Activated T-cell treated with anti-CD3 and anti-CD28 coated beads, Interleukin-2, amount 50 U/mL, for 72 hours (primary cell): ENCODE results near the gene DGKB. TPM values are rescaled to one million over a fixed set of nuclear protein-coding genes. Genes with fewer than 3 reads are reported as not detected.

Experiments used
- ATAC-seq, 2 donors: fragments of 150-1000 bp; cut with Tn5 transposase; replicated peaks in 1 of 2; 2 replicates each; pipeline ENCODE4 v1.10.0; 2021; ENCODE audit warnings: moderate library complexity in 2 of 2, mild to moderate bottlenecking in 1 of 2
- DNase-seq, 2 donors: peaks; one replicate each; pipeline ENCODE4 v3.0.0; 2021 to 2022; ENCODE audit warnings: mixed read lengths in 1 of 2
- H3K27ac Mint-ChIP-seq: one replicate; pipeline ENCODE4 v1.8.0; 2022; ENCODE audit warnings: mild to moderate bottlenecking, moderate library complexity, mixed read lengths
- H3K27me3 Mint-ChIP-seq: one replicate; pipeline ENCODE4 v1.8.0; 2022; ENCODE audit warnings: low read depth, mixed read lengths
- H3K36me3 Mint-ChIP-seq, 2 donors: one replicate each; pipeline ENCODE4 v1.8.0; 2022; ENCODE audit warnings: mixed read lengths in 2 of 2, mild to moderate bottlenecking in 1 of 2; ENCODE audit not compliant: insufficient read depth in 2 of 2
- H3K4me1 Mint-ChIP-seq: one replicate; pipeline ENCODE4 v1.8.0; 2022; ENCODE audit warnings: low read depth, mixed read lengths
- H3K4me3 Mint-ChIP-seq, 2 donors: one replicate each; pipeline ENCODE4 v1.8.0; 2022; ENCODE audit warnings: mild to moderate bottlenecking in 2 of 2, mixed read lengths in 2 of 2, moderate library complexity in 2 of 2
- H3K9me3 Mint-ChIP-seq, 2 donors: one replicate each; pipeline ENCODE4 v1.8.0; 2022; ENCODE audit warnings: mixed read lengths in 2 of 2
- total RNA-seq, 2 donors: library from RNA; stranded (reverse); gene quantifications; one replicate each; pipeline ENCODE4 v1.2.3, GENCODE V29; 2022

Gene DGKB
- total RNA-seq, 2 donors from 2014 or later = not detected

DNA sequence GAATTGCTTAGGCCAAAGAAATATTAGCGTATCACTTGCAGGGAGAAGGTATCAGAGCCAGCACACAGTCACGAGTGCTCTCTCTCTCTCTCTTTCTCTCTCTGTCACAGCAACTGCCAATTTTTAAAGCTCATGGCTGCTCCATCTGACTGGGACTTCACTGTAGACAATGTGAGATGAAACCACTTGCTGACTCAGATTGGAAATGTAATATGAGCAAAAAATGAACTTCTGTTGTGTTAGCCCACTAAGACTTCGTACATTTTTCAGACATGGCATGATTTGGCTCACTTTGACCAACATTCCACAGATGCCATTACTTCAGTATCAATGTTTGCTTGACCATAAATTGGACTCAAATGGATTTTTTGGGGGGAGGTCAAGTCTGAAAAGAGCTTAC is 68.1 kb downstream of the DGKB start:
- H3K9me3 Mint-ChIP-seq = peaks cover 3 to 4% of the 10 kb centered on the region in 2 donors
- no peaks in the 10 kb centered on the region for H3K27me3 Mint-ChIP-seq
- no peaks in the 10 kb centered on the region for H3K36me3 Mint-ChIP-seq
- no peaks in the 10 kb centered on the region for H3K4me1 Mint-ChIP-seq
- peak overlapping the region in 1 of 2 donors; percentile 22 for H3K4me3 Mint-ChIP-seq
- peak overlapping the region; percentile 82 for H3K27ac Mint-ChIP-seq
- peak in 1 of 2 donors; percentile 81 for ATAC-seq
- DNase-seq = no peak

DNA sequence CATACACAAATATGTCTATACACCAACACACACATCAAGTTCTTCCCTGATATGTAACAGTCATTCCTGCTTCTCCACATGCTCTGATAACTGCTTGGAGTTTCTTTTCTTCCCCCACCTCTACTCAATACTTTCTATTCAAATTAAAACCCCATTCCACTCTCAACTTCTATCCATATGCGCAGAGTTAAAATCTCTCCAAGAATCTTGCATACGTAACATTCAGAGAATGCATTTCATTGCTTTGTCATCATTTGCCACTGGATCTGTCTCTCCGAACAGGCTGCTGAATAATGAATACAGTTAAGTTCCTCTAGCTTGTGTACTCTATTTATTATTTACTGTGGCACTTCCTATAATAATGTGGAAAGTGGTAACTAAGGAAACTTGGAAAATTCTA is 68.8 kb downstream of the DGKB start:
- H3K4me3 Mint-ChIP-seq = no peak overlapping the region
- no peak overlapping the region for H3K27ac Mint-ChIP-seq

DNA sequence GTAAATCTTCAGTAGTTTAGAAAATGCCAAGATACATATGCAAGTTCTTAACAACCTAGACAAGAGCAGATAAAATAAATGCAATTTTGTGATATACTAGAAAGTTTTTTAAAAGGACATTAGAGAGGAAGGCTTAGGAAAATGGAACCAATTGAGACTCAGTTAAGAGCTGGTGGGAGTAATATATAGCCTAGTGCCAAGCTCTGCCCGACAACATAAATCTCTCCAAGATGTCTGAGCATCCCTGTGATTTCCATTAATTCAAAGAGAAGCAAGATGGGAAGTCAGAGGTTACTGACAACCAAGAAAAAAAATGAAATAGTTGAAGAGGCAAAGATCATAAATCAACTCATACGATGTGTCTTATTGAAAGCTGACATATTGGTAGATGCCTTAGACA is 74.5 kb downstream of the DGKB start:
- Mint-ChIP-seq H3K4me3 (no peak overlapping the region), H3K9me3 (peaks cover 4 to 12% of the 10 kb centered on the region in 2 donors), H3K4me1 (no peaks in the 10 kb centered on the region), H3K27me3 (no peaks in the 10 kb centered on the region), H3K27ac (no peak overlapping the region), H3K36me3 (no peaks in the 10 kb centered on the region)
- ATAC-seq (no peak), DNase-seq (no peak)

More for the DNA sequence above, 68.8 kb downstream of the DGKB start:
- Mint-ChIP-seq H3K36me3 (no peaks in the 10 kb centered on the region), H3K27me3 (no peaks in the 10 kb centered on the region), H3K9me3 (peaks cover 3 to 6% of the 10 kb centered on the region in 2 donors), H3K4me1 (no peaks in the 10 kb centered on the region)
- ATAC-seq = no peak
- DNase-seq = no peak

DNA sequence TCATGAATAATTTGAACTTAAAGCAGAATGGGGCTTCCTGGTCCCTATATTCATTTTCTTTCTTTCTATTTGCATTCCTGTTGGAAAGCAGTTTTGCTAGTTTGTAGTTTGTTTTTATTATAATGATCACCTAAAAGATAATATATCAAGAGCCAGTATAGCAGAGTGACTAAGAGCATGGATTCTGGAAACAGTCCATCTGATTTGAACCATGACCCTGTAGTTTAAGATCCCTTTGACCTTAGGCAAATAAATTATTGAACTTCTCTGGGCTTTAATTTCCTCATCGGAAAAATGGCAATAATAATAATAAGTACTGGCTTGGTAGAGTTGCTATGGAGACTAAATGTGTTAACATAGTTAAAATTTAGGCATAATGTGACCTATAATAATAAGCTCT is 76.1 kb downstream of the DGKB start:
- peaks cover 6 to 16% of the 10 kb centered on the region in 2 donors for H3K9me3 Mint-ChIP-seq
- ATAC-seq = no peak

DNA sequence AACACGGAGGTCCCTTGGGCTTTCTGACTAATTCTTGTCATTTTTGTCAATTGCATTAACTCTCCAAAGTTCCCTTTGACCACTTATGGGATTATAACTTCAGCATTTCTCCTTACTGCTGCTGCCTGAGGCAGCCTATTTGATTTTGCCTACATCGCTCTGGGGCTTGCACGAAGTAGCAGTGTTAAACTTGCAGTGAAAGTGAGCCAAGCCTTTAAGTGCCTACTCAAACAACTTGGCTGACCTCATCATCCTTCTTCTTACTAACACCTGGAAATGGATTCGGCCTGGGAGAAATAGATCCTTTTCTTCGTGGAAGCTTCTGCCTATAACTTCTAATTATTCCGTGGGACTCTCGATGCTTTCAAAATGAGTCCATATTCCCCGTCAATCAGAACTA is 76.6 kb downstream of the DGKB start:
- H3K9me3 Mint-ChIP-seq = peaks cover 7 to 16% of the 10 kb centered on the region in 2 donors
- no peaks in the 10 kb centered on the region for H3K36me3 Mint-ChIP-seq
- H3K4me3 Mint-ChIP-seq = no peak overlapping the region
- ATAC-seq (no peak), DNase-seq (no peak)
- no peak overlapping the region for H3K27ac Mint-ChIP-seq
- no peaks in the 10 kb centered on the region for H3K4me1 Mint-ChIP-seq
- H3K27me3 Mint-ChIP-seq = no peaks in the 10 kb centered on the region

More for the DNA sequence above, 76.1 kb downstream of the DGKB start:
- Mint-ChIP-seq H3K36me3 (no peaks in the 10 kb centered on the region), H3K4me3 (no peak overlapping the region), H3K27ac (no peak overlapping the region), H3K4me1 (no peaks in the 10 kb centered on the region), H3K27me3 (no peaks in the 10 kb centered on the region)
- no peak for DNase-seq

DNA sequence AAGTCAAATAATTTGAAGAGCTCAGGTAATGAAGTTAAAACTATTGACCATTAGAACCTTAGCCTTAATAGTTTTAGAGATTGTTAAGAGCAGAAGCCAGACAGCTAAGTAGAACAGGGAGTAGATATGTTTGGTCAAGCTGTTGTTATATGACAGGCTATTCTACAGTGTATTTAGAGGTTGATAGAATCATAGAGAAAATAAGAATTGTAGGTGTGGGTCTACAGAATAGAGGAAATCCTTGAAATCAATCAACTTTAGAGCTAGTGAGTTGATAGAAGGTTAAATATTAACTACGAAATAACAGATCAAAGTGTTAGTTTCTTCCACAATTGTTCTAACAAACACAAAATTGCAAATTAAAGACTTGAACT is 80.1 kb downstream of the DGKB start:
- H3K9me3 Mint-ChIP-seq = peaks cover 7 to 11% of the 10 kb centered on the region in 2 donors

DNA sequence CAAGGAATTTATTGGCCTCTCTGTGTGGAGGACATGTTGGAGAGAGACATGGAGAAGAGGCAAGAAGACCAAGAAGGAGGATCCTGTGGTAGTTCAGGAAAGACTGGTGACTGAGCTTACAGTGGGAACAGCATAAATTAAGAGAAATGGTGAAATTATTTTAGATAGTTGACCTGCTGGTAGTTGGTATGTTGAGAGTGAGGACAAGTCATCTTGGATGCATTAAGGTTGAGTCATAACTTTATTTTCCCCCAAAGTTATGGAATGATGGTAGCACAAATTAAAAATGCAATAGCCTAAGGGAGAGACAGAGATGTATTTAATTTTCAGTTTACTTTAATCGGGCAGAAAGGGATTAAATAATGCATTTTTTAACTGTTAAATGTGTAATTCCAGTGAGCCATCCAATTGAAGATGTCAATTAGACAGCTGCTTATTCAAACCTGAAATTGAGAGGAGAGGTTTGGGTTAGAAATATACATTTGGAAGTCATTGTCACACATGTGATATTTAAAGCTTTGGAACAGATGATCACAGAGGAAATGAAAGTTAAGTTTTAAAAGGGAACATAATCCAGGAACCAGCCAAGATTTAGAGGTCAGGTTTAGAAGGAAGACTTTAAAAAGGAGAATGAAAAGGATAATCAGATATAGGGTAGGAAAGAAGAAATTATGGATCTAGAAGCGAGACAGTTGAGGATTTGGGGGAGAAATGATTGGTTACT is 80.6 kb downstream of the DGKB start:
- no peak overlapping the region for H3K4me3 Mint-ChIP-seq
- H3K9me3 Mint-ChIP-seq = peaks cover 7% of the 10 kb centered on the region in 2 donors
- no peaks in the 10 kb centered on the region for H3K27me3 Mint-ChIP-seq
- H3K36me3 Mint-ChIP-seq = no peaks in the 10 kb centered on the region
- H3K4me1 Mint-ChIP-seq = no peaks in the 10 kb centered on the region
- ATAC-seq (no peak), DNase-seq (no peak)
- no peak overlapping the region for H3K27ac Mint-ChIP-seq

More for the DNA sequence above, 80.1 kb downstream of the DGKB start:
- DNase-seq (no peak), ATAC-seq (no peak)
- Mint-ChIP-seq H3K36me3 (no peaks in the 10 kb centered on the region), H3K27ac (no peak overlapping the region), H3K4me1 (no peaks in the 10 kb centered on the region), H3K27me3 (no peaks in the 10 kb centered on the region), H3K4me3 (no peak overlapping the region)

DNA sequence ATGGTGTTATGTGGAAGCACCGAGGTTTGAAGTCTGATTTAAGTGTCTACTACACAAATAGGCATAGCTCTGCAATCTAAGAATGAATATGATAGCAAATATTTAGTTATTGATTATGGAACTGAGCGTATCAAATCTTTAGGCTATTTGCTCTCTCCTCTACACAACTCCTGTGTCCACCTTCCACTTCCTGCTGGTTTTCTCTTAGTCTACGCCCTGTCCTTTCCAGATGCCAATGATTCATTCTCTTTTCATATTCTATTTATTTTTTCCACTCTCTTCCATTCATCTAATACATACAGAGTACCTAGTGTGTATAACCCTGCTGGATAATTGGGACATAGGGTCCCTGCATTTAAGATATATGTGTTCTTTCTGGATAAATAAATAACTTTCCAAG is 83.7 kb downstream of the DGKB start:
- Mint-ChIP-seq H3K27me3 (no peaks in the 10 kb centered on the region), H3K27ac (no peak overlapping the region), H3K9me3 (peaks cover 6 to 7% of the 10 kb centered on the region in 2 donors), H3K4me3 (no peak overlapping the region), H3K36me3 (no peaks in the 10 kb centered on the region), H3K4me1 (no peaks in the 10 kb centered on the region)
- ATAC-seq = no peak
- DNase-seq = no peak

DNA sequence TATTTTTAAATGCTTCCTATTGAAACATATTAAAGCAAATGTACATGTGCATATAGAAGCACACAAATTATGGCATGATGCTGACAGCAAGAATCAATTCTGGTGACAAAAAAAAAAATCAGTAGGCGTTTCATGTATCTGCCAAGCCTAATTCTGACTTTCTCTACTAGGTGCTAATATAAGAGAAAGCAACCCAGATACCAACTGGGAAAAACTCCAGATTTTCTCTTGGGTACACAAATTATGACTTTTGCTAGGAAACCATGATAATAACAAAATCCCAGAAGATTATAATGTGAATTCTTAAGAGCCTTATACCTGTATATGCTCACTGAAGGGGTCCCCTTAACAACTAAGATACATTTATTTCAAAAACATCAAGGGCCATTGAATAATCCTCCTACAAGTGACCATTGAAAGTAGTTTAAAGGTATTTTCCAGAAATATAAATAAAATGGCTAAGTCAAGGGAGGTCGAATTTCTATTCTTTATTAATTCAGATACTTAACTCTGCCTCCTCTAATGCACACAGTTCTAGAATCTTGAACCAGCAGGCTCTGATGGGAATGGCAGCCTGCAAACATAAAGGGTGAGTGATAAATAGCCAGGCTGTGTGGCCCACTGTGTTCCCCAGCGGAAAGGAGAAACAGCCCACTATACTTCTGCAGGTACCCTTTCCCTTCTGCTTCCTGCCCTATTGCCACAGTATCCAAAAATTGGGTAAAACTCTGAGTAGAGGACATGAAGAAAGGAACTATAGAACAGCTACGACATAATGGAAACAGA is 84.5 kb downstream of the DGKB start:
- no peaks in the 10 kb centered on the region for H3K4me1 Mint-ChIP-seq
- DNase-seq = no peak
- H3K27me3 Mint-ChIP-seq = no peaks in the 10 kb centered on the region
- no peak for ATAC-seq
- H3K27ac Mint-ChIP-seq = no peak overlapping the region
- no peaks in the 10 kb centered on the region for H3K36me3 Mint-ChIP-seq
- H3K9me3 Mint-ChIP-seq = peaks cover 5 to 6% of the 10 kb centered on the region in 2 donors
- H3K4me3 Mint-ChIP-seq = no peak overlapping the region

DNA sequence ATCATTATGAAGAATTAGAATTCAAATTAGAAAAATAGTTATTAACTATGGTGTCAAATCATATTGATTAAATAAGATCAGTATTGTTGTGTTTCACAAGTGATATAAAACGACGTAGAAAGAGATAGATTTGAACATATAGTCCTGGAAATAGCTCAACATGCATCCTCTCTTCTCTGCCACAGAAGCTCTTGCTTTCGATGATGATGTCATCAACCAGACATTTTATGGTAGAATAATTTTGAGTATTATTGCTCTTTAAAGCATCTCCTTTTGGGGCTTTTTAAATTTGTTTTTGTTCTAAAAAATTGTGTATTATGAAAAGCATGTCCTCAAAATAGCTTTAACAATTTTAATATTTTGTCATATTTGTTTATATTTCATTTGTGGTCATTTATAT is 95.0 kb downstream of the DGKB start:
- no peak for ATAC-seq
- H3K9me3 Mint-ChIP-seq = no peaks in the 10 kb centered on the region
- no peak for DNase-seq
- H3K36me3 Mint-ChIP-seq = no peaks in the 10 kb centered on the region
- no peak overlapping the region for H3K27ac Mint-ChIP-seq
- H3K4me3 Mint-ChIP-seq = no peak overlapping the region
- H3K27me3 Mint-ChIP-seq = no peaks in the 10 kb centered on the region
- no peaks in the 10 kb centered on the region for H3K4me1 Mint-ChIP-seq

DNA sequence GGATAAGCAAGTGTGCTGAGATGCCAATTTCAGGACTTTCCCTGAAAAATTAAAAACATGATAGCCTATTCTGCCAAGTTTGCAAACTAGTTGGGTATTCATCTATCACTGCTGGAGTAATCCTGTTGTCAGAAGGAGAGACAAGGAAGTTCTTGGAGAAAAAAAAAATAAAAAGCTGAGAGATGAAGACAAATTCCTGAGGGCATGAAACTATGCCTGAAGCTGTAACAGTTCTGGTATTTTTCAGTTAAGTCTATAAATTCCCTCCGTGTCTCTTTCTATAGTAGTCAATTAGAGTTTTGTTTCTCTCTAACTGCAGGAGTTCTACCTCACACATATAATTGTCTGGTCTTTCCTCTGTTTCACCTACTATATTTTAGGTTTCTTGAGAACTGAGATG is 95.7 kb downstream of the DGKB start:
- DNase-seq (no peak), ATAC-seq (no peak)
- H3K9me3 Mint-ChIP-seq = no peaks in the 10 kb centered on the region
- H3K27me3 Mint-ChIP-seq = no peaks in the 10 kb centered on the region
- H3K36me3 Mint-ChIP-seq = no peaks in the 10 kb centered on the region
- H3K27ac Mint-ChIP-seq = no peak overlapping the region
- no peak overlapping the region for H3K4me3 Mint-ChIP-seq
- H3K4me1 Mint-ChIP-seq = no peaks in the 10 kb centered on the region

DNA sequence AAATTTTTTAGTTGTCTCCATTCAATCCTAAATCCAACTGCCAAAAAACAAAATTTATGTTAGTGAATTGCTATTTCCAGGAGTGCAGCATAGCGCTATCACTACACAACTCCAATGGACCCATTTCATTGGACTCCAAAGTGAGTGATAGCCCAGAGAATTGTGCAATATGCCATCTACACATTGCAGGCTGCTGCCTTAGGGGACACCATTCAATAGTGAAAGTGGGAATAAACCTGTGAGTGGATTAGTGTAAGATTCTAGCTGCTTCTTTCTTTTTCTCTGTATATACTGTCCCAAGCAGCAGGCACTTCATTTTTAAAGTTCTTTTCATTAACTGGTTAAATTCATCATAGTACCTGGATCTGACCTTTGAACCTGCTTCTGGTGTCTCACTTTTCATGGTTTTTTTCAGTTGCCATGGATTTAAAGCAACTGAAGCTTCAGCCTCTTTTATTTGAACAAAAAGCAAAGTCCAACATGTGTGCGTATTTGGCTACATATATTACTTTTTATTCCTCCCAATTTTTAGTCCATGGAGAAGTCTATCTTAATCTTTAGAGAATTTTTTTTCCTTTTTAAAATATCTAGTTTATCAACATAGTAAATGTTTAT is 97.3 kb downstream of the DGKB start:
- Mint-ChIP-seq H3K27me3 (no peaks in the 10 kb centered on the region), H3K4me3 (no peak overlapping the region), H3K4me1 (no peaks in the 10 kb centered on the region), H3K9me3 (no peaks in the 10 kb centered on the region), H3K36me3 (no peaks in the 10 kb centered on the region), H3K27ac (no peak overlapping the region)
- DNase-seq (no peak), ATAC-seq (no peak)

DNA sequence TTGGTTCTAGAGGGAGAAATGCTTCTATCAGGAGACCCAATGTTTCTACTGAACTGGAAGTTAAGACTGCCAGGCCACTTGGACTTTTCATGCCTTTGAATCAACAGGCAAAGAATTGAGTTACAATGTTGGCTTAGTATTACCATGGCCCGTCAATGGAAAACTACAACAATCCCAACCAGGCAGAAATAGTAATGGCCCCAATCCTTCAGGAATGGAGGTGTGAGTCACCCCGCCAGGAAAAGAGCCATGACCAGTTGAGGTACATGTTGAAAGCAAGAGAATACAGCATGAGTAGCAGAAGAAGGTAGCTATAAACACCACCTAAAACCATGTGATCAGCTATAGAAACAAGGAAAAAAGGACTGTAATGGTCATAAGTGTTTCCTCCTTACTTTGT is 101.9 kb downstream of the DGKB start:
- ATAC-seq = no peak
- DNase-seq = no peak
- Mint-ChIP-seq H3K4me1 (no peaks in the 10 kb centered on the region), H3K36me3 (no peaks in the 10 kb centered on the region), H3K4me3 (no peak overlapping the region), H3K27ac (no peak overlapping the region), H3K9me3 (no peaks in the 10 kb centered on the region), H3K27me3 (no peaks in the 10 kb centered on the region)
